Effector memory CD8-positive, alpha-beta T cell (primary cell): ENCODE data around the gene BBC3.

Source experiments
- ATAC-seq: fragments of 150-1000 bp; cut with Tn5 transposase; replicated peaks from 2 replicates; pipeline ENCODE4 v1.10.0; 2021; ENCODE audit warnings: mild to moderate bottlenecking, moderate library complexity
- DNase-seq, 3 experiments: peaks; one replicate each; pipeline ENCODE4 v3.0.0; 2021
- H3K27ac Mint-ChIP-seq, 2 donors: one replicate each; pipeline ENCODE4 v1.8.0; 2022; ENCODE audit warnings: mild to moderate bottlenecking in 2 of 2, mixed read lengths in 2 of 2, moderate library complexity in 2 of 2
- H3K27me3 Mint-ChIP-seq, 2 donors: one replicate each; pipeline ENCODE4 v1.8.0; 2022; ENCODE audit warnings: mixed read lengths in 2 of 2
- H3K36me3 Mint-ChIP-seq: one replicate; pipeline ENCODE4 v1.8.0; 2022; ENCODE audit warnings: mild to moderate bottlenecking, moderate library complexity, mixed read lengths; ENCODE audit not compliant: insufficient read depth
- H3K4me1 Mint-ChIP-seq, 2 donors: one replicate each; pipeline ENCODE4 v1.8.0; 2022; ENCODE audit warnings: low read depth in 2 of 2, mixed read lengths in 2 of 2
- H3K4me3 Mint-ChIP-seq, 2 donors: one replicate each; pipeline ENCODE4 v1.8.0; 2022; ENCODE audit warnings: mild to moderate bottlenecking in 2 of 2, mixed read lengths in 2 of 2, moderate library complexity in 2 of 2
- H3K9me3 Mint-ChIP-seq, 2 donors: one replicate each; pipeline ENCODE4 v1.8.0; 2022; ENCODE audit warnings: mixed read lengths in 2 of 2

The BBC3 gene

GRCh38 chr19:47232422-47233211 is 1.6 kb upstream of the BBC3 start:
- peaks cover 14% of the 10 kb centered on the region for H3K36me3 Mint-ChIP-seq
- peaks cover 17% of the 10 kb centered on the region in 2 donors for H3K4me1 Mint-ChIP-seq
- no peak for ATAC-seq
- H3K4me3 Mint-ChIP-seq: peak overlapping the region; percentile 71 to 73
- DNase-seq: no peak
- peak overlapping the region; percentile 32 to 74 for H3K27ac Mint-ChIP-seq
- no peaks in the 10 kb centered on the region for H3K9me3 Mint-ChIP-seq
- no peaks in the 10 kb centered on the region for H3K27me3 Mint-ChIP-seq

GRCh38 chr19:47231215-47232054 is 436 bp upstream of the BBC3 start:
- Mint-ChIP-seq H3K27me3 (no peaks in the 10 kb centered on the region), H3K4me1 (peaks cover 19 to 26% of the 10 kb centered on the region in 2 donors), H3K9me3 (no peaks in the 10 kb centered on the region), H3K4me3 (peak overlapping the region; percentile 71 to 73), H3K36me3 (peaks cover 26% of the 10 kb centered on the region), H3K27ac (peak overlapping the region; percentile 74 to 85)
- DNase-seq (peak; percentile 90 to 92 (median 90)), ATAC-seq (peak; percentile 60)

- H3K36me3 Mint-ChIP-seq: peaks cover 38% of the 10 kb centered on the region
- peak; percentile 36 for ATAC-seq
- no peak overlapping the region for H3K27ac Mint-ChIP-seq
- H3K4me1 Mint-ChIP-seq: peaks cover 24 to 30% of the 10 kb centered on the region in 2 donors
- H3K9me3 Mint-ChIP-seq: no peaks in the 10 kb centered on the region
- H3K27me3 Mint-ChIP-seq: no peaks in the 10 kb centered on the region
- peak; percentile 90 to 91 (median 91) for DNase-seq
- peak overlapping the region in 1 of 2 donors; percentile 26 for H3K4me3 Mint-ChIP-seq
These were observed 712 bp downstream of the BBC3 start for GRCh38 chr19:47230054-47230920.

GRCh38 chr19:47229676-47230053 is 1.3 kb downstream of the BBC3 start:
- Mint-ChIP-seq H3K9me3 (no peaks in the 10 kb centered on the region), H3K27me3 (no peaks in the 10 kb centered on the region), H3K4me3 (no peak overlapping the region), H3K4me1 (peaks cover 24 to 30% of the 10 kb centered on the region in 2 donors), H3K27ac (no peak overlapping the region), H3K36me3 (peaks cover 44% of the 10 kb centered on the region)
- ATAC-seq (no peak), DNase-seq (peak in 1 of 3 experiments; percentile 27)

GRCh38 chr19:47228937-47229675 is 1.9 kb downstream of the BBC3 start:
- H3K4me1 Mint-ChIP-seq: peaks cover 24 to 30% of the 10 kb centered on the region in 2 donors
- DNase-seq (peak; percentile 40 to 50 (median 46)), ATAC-seq (peak; percentile 3)
- no peaks in the 10 kb centered on the region for H3K9me3 Mint-ChIP-seq
- H3K4me3 Mint-ChIP-seq: no peak overlapping the region
- H3K27me3 Mint-ChIP-seq: no peaks in the 10 kb centered on the region
- H3K36me3 Mint-ChIP-seq: peaks cover 45% of the 10 kb centered on the region
- no peak overlapping the region for H3K27ac Mint-ChIP-seq

GRCh38 chr19:47228168-47228936 is 2.6 kb downstream of the BBC3 start:
- peak; percentile 44 to 56 (median 47) for DNase-seq
- Mint-ChIP-seq H3K9me3 (no peaks in the 10 kb centered on the region), H3K27me3 (no peaks in the 10 kb centered on the region), H3K27ac (no peak overlapping the region), H3K4me1 (peaks cover 24 to 30% of the 10 kb centered on the region in 2 donors), H3K36me3 (peaks cover 45% of the 10 kb centered on the region), H3K4me3 (no peak overlapping the region)
- peak; percentile 4 for ATAC-seq

GRCh38 chr19:47227352-47228167 is 3.4 kb downstream of the BBC3 start:
- DNase-seq (peak in 2 of 3 experiments; percentile 27 to 31), ATAC-seq (no peak)
- Mint-ChIP-seq H3K27ac (peak overlapping the region in 1 of 2 donors; percentile 86), H3K27me3 (no peaks in the 10 kb centered on the region), H3K4me3 (no peak overlapping the region), H3K9me3 (no peaks in the 10 kb centered on the region), H3K4me1 (peaks cover 20 to 26% of the 10 kb centered on the region in 2 donors), H3K36me3 (peaks cover 53% of the 10 kb centered on the region)

GRCh38 chr19:47226426-47227351 is 4.3 kb downstream of the BBC3 start:
- Mint-ChIP-seq H3K9me3 (no peaks in the 10 kb centered on the region), H3K36me3 (peaks cover 54% of the 10 kb centered on the region), H3K4me1 (peaks cover 14 to 24% of the 10 kb centered on the region in 2 donors), H3K27ac (peak overlapping the region in 1 of 2 donors; percentile 86), H3K27me3 (no peaks in the 10 kb centered on the region), H3K4me3 (no peak overlapping the region)
- peak; percentile 37 to 43 (median 38) for DNase-seq
- ATAC-seq: peak; percentile 0

- ATAC-seq (peak; percentile 51), DNase-seq (peak; percentile 85 to 89 (median 89))
- Mint-ChIP-seq H3K36me3 (peaks cover 49% of the 10 kb centered on the region), H3K27me3 (no peaks in the 10 kb centered on the region), H3K4me3 (peak overlapping the region; percentile 55 to 64), H3K9me3 (no peaks in the 10 kb centered on the region), H3K4me1 (peaks cover 10 to 19% of the 10 kb centered on the region in 2 donors), H3K27ac (peak overlapping the region; percentile 65 to 88)
These were observed 5.1 kb downstream of the BBC3 start for GRCh38 chr19:47225746-47226425.

- ATAC-seq (no peak), DNase-seq (no peak)
- Mint-ChIP-seq H3K27me3 (no peaks in the 10 kb centered on the region), H3K4me3 (no peak overlapping the region), H3K36me3 (peaks cover 50% of the 10 kb centered on the region), H3K27ac (no peak overlapping the region), H3K9me3 (no peaks in the 10 kb centered on the region), H3K4me1 (peaks cover 5 to 11% of the 10 kb centered on the region in 2 donors)
These were observed 9.1 kb downstream of the BBC3 start for GRCh38 chr19:47221890-47222289.
